ENCODE measurements around the gene COL4A2.

DNA sequence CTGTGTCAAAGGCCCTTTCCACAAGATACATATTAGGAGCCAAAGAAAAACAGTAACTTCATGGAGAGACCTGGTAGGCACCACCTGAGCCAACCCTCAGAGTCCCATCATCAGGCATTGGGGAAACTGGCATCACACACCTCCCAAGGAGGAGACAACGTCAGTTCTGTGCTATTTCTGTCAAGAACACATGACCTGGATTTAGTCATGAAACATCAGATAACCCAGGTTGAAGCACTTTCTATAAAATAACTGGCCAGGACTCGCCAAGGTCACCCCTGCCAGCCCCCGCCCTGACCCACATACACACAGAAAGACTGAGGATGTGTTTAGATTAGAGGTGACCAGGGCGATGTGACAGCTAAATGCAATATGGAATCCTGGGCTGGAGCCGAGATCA is 35.8 kb upstream of the COL4A2 start:
- TF ChIP-seq EZH2 (IDR thresholded peaks at IDR 0.05; ENCODE audit: insufficient read depth, poor library complexity, severe bottlenecking) = no peak
- TF ChIP-seq EZH2phosphoT487 (IDR thresholded peaks at IDR 0.05; ENCODE audit: insufficient read depth, low read depth) = no peak
